SK-N-SH (cell line): ENCODE results near the gene PNPLA8. TPM values are rescaled to one million over a fixed set of nuclear protein-coding genes. Genes with fewer than 3 reads are reported as not detected.

Experiments
- CTCF ChIA-PET: fragments of 300-600, 350-600 bp; formaldehyde crosslinking; extraction: SDS; loops from one replicate; lab custom pipeline; 2021; lab: Yijun Ruan, JAX
- POLR2A ChIA-PET: fragments of 350-600 bp; sonication (Branson Sonifier 250); formaldehyde crosslinking; extraction: SDS; loops from one replicate; lab custom pipeline; 2020; ENCODE audit warnings: antibody characterized with exemption, inconsistent platforms; lab: Yijun Ruan, JAX
- DNase-seq: peaks from one replicate; pipeline ENCODE4 v3.0.0; 2012
- H2AFZ ChIP-seq: fragments of 200-600 bp; sonication (generic); 2 replicates; pipeline ENCODE4 v1.8.1; 2016; ENCODE audit warnings: antibody characterized with exemption, mild to moderate bottlenecking, low read depth
- H3F3A ChIP-seq: fragments of 200-600 bp; sonication (generic); replicated peaks from 2 replicates; pipeline ENCODE3; 2016; ENCODE audit warnings: antibody characterized with exemption, mild to moderate bottlenecking; ENCODE audit not compliant: insufficient read depth
- H3K27ac ChIP-seq, 2 experiments: fragments of 200-500 bp in 1 of 2; fragments of 200-600 bp in 1 of 2; sonication (Bioruptor generic) in 1 of 2; sonication (generic), shearing (Covaris generic) in 1 of 2; 2 replicates each; pipeline versions ENCODE4 v1.5.1 to v1.6.1; 2014 to 2016; ENCODE audit warnings: low read depth in 2 of 2, inconsistent platforms in 1 of 2, low read length in 1 of 2, mild to moderate bottlenecking in 1 of 2, mixed read lengths in 1 of 2
- H3K27me3 ChIP-seq: fragments of 200-600 bp; sonication (generic), shearing (Covaris generic); 2 replicates; pipeline ENCODE4 v1.6.1; 2016; ENCODE audit warnings: mixed run types; ENCODE audit not compliant: insufficient read depth
- H3K36me3 ChIP-seq, 2 experiments: fragments of 200-500 bp in 1 of 2; fragments of 200-600 bp in 1 of 2; sonication (Bioruptor generic) in 1 of 2; sonication (generic) in 1 of 2; replicated peaks in 1 of 2; 2 replicates each; pipeline versions ENCODE3 to v1.5.1; 2014 to 2016; ENCODE audit warnings: low read length in 1 of 2, mild to moderate bottlenecking in 1 of 2; ENCODE audit not compliant: insufficient read depth in 2 of 2, control insufficient read depth in 1 of 2
- H3K4me1 ChIP-seq, 2 experiments: fragments of 200-500 bp in 1 of 2; fragments of 200-600 bp in 1 of 2; sonication (Bioruptor generic) in 1 of 2; sonication (generic), shearing (Covaris generic) in 1 of 2; 2 replicates each; pipeline versions ENCODE4 v1.5.1 to v1.6.1; 2014 to 2016; ENCODE audit warnings: low read depth in 1 of 2, low read length in 1 of 2, mixed run types in 1 of 2; ENCODE audit not compliant: insufficient read depth in 2 of 2, control insufficient read depth in 1 of 2
- H3K4me2 ChIP-seq: fragments of 200-600 bp; sonication (generic), shearing (Covaris generic); 2 replicates; pipeline ENCODE4 v1.6.1; 2017; ENCODE audit warnings: mixed run types
- H3K4me3 ChIP-seq, 2 experiments: fragments of 200-500 bp in 1 of 2; fragments of 200-600 bp in 1 of 2; sonication (Bioruptor generic) in 1 of 2; sonication (generic), shearing (Covaris generic) in 1 of 2; 2 replicates each; pipeline versions ENCODE4 v1.5.1 to v1.8.1; 2014 to 2016; ENCODE audit warnings: low read depth in 2 of 2, inconsistent platforms in 1 of 2, low read length in 1 of 2, mild to moderate bottlenecking in 1 of 2, mixed read lengths in 1 of 2, moderate library complexity in 1 of 2
- H3K79me2 ChIP-seq: fragments of 200-600 bp; sonication (generic); 2 replicates; pipeline ENCODE4 v1.8.1; 2017; ENCODE audit warnings: mild to moderate bottlenecking; ENCODE audit not compliant: insufficient read depth
- H3K9ac ChIP-seq: fragments of 200-600 bp; sonication (generic); 2 replicates; pipeline ENCODE4 v1.6.1; 2017; ENCODE audit warnings: mixed run types
- H3K9me2 ChIP-seq: fragments of 200-600 bp; sonication (generic); 2 replicates; pipeline ENCODE4 v1.6.1; 2017; ENCODE audit warnings: mixed run types
- H3K9me3 ChIP-seq: fragments of 200-600 bp; sonication (generic); 2 replicates; pipeline ENCODE4 v1.6.1; 2017; ENCODE audit warnings: mixed run types, mild to moderate bottlenecking, moderate library complexity
- H4K20me1 ChIP-seq: fragments of 200-600 bp; sonication (generic); 2 replicates; pipeline ENCODE4 v1.6.1; 2017; ENCODE audit warnings: mild to moderate bottlenecking, mixed run types; ENCODE audit not compliant: insufficient read depth
- EP300 ChIP-seq, 2 experiments: IDR thresholded peaks; 2 replicates each; pipeline versions ENCODE4 v1.4.0 to v1.6.1; 2012; ENCODE audit warnings: borderline replicate concordance in 1 of 2, low read depth in 1 of 2, low read length in 1 of 2
- FOXM1 ChIP-seq: IDR thresholded peaks from 2 replicates; pipeline ENCODE4 v1.4.0; 2012; ENCODE audit warnings: low read depth, mild to moderate bottlenecking
- GATA2 ChIP-seq: sonication (generic); formaldehyde crosslinking; IDR thresholded peaks from 2 replicates; pipeline ENCODE4 v1.5.0; 2020; ENCODE audit warnings: mild to moderate bottlenecking, missing genetic modification reagents
- JUND ChIP-seq: IDR thresholded peaks from 2 replicates; pipeline ENCODE4 v1.4.0; 2012
- MXI1 ChIP-seq: IDR thresholded peaks from 2 replicates; pipeline ENCODE4 v1.6.1; 2012; ENCODE audit warnings: mild to moderate bottlenecking, low read depth, low read length, improper control_type of control experiment
- NRF1 ChIP-seq: IDR thresholded peaks from 2 replicates; pipeline ENCODE4 v1.6.1; 2012; ENCODE audit warnings: low read depth, mild to moderate bottlenecking, low read length
- RCOR1 ChIP-seq: fragments of 150-350 bp; IDR thresholded peaks from 2 replicates; pipeline ENCODE4 v1.6.1; 2017; ENCODE audit warnings: antibody characterized with exemption, low read length
- SIN3A ChIP-seq: IDR thresholded peaks from 2 replicates; pipeline ENCODE4 v1.6.1; 2012; ENCODE audit warnings: low read depth, mild to moderate bottlenecking, low read length, moderate library complexity, borderline replicate concordance
- SMC3 ChIP-seq: IDR thresholded peaks from 2 replicates; pipeline ENCODE4 v1.6.1; 2012; ENCODE audit warnings: low read depth, low read length, improper control_type of control experiment
- TEAD4 ChIP-seq: IDR thresholded peaks from 2 replicates; pipeline ENCODE4 v1.4.0; 2012; ENCODE audit warnings: mild to moderate bottlenecking, borderline replicate concordance; ENCODE audit not compliant: insufficient read depth
- YY1 ChIP-seq: IDR thresholded peaks from 2 replicates; pipeline ENCODE4 v1.4.0; 2012; ENCODE audit warnings: low read depth, mild to moderate bottlenecking
- WGBS: methylation state at CpG from one replicate; pipeline ENCODE4 v1.1.6; 2017; ENCODE audit warnings: low lambda C conversion rate; 5-methylcytosine and 5-hydroxymethylcytosine counted together
- polyA plus RNA-seq, 3 experiments: library from polyadenylated mRNA; depleted of rRNA; stranded (reverse); fragments of >200 nt; gene quantifications; 2 replicates each; pipeline ENCODE4 v1.2.3, GENCODE V29; 2012
- TF ChIP-seq, protein P1 (sequence below): IDR thresholded peaks from 2 replicates; pipeline ENCODE4 v1.4.0; 2012; ENCODE audit warnings: low read depth, borderline replicate concordance
- TF ChIP-seq, protein P2 (sequence below): fragments of 200-600 bp; sonication (generic); IDR thresholded peaks from 2 replicates; pipeline ENCODE4 v1.6.1; 2017; ENCODE audit warnings: antibody characterized with exemption, mild to moderate bottlenecking, moderate library complexity
- TF ChIP-seq, protein P3 (sequence below): fragments of 150-350 bp; IDR thresholded peaks from 2 replicates; pipeline ENCODE4 v1.6.1; 2016; ENCODE audit warnings: mild to moderate bottlenecking, low read depth, low read length
- TF ChIP-seq, protein P4 (sequence below): IDR thresholded peaks from 2 replicates; pipeline ENCODE4 v1.4.0; 2012; ENCODE audit warnings: low read depth

PNPLA8 gene
- polyA plus RNA-seq, 1 of the 3 experiments (the other 2 are of a cell fraction), result 7.2 TPM

DNA sequence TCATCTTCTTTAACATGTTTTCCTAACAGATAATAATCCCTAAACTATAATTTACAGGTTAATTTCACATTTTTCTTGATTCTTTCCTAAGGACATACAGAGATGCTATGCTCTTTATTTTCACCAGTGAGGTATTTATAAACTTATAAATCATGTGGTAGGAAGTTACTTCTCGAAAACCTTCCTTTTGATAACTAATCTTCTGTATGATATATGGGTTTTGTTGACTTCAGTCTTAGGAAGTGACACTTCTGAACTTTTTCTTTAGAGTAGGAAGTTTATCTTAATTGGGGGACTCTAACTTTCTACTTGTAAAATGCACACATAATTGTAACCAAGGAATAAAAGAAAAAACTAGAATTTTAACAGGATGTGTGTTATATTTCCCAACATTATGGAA lies 9.8 kb upstream of the PNPLA8 start:
- no peaks in the 10 kb centered on the region for H3K9me3 ChIP-seq
- no peak overlapping the region for H2AFZ ChIP-seq
- H3F3A ChIP-seq, result no peaks in the 10 kb centered on the region
- no peaks in the 10 kb centered on the region for H4K20me1 ChIP-seq
- H3K27me3 ChIP-seq, result no peaks in the 10 kb centered on the region
- H3K36me3 ChIP-seq, result no peaks in the 10 kb centered on the region
- H3K4me2 ChIP-seq, result no peak overlapping the region
- no peak overlapping the region for H3K4me3 ChIP-seq
- H3K27ac ChIP-seq, result no peak overlapping the region
- H3K4me1 ChIP-seq, result no peaks in the 10 kb centered on the region
- POLR2A ChIA-PET, result no interaction called here
- CTCF ChIA-PET, result no interaction called here
- no peak for DNase-seq
- no peaks in the 10 kb centered on the region for H3K9me2 ChIP-seq
- TF ChIP-seq GATA2 (CRISPR knock-in tag), result no peak
- TF ChIP-seq FOXM1, result no peak
- TF ChIP-seq, protein P1, sequence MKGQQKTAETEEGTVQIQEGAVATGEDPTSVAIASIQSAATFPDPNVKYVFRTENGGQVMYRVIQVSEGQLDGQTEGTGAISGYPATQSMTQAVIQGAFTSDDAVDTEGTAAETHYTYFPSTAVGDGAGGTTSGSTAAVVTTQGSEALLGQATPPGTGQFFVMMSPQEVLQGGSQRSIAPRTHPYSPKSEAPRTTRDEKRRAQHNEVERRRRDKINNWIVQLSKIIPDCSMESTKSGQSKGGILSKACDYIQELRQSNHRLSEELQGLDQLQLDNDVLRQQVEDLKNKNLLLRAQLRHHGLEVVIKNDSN, result no peak
- no peak for TF ChIP-seq EP300 (IDR thresholded peaks at IDR 0.05; ENCODE audit: borderline replicate concordance in 1 of 2, low read depth in 1 of 2, low read length in 1 of 2)
- TF ChIP-seq YY1, result no peak
- no peak for TF ChIP-seq SIN3A
- TF ChIP-seq, all 33 proteins: peak for 0
- no peak overlapping the region for H3K9ac ChIP-seq
- no peaks in the 10 kb centered on the region for H3K79me2 ChIP-seq
- 94% methylated on average over 1 of the region's 1 CpG for WGBS

DNA sequence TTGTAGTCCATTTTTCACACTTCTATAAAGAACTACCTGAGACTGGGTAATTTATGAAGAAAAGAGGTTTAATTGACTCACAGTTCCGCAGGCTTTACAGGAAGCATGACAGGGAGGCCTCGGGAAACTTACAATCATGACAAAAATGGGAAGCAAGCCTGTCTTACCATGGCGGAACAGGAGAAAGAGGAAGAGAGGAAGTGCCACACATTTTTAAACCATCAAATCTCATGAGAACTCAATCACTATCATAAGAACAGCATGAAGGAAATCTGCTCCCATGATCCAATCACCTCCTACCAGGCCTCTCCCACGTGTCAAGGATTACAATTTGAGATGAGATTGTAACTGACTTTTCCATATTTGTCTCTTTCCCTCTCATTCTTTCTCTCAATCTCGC lies 9.3 kb upstream of the PNPLA8 start:
- Histone ChIP-seq H3K9ac (no peak overlapping the region), H3K4me1 (no peaks in the 10 kb centered on the region), H3K9me2 (no peaks in the 10 kb centered on the region), H3K27me3 (no peaks in the 10 kb centered on the region), H3K79me2 (no peaks in the 10 kb centered on the region), H3F3A (no peaks in the 10 kb centered on the region), H4K20me1 (no peaks in the 10 kb centered on the region), H3K4me2 (no peak overlapping the region), H2AFZ (no peak overlapping the region), H3K36me3 (no peaks in the 10 kb centered on the region), H3K4me3 (no peak overlapping the region), H3K9me3 (no peaks in the 10 kb centered on the region), H3K27ac (no peak overlapping the region)
- DNase-seq, result no peak
- POLR2A ChIA-PET, result no interaction called here
- 85% methylated on average over 5 of the region's 5 CpGs for WGBS
- CTCF ChIA-PET, result no interaction called here
- TF ChIP-seq YY1 (no peak), NRF1 (no peak), RCOR1 (no peak), SIN3A (no peak)
- TF ChIP-seq, protein P2, sequence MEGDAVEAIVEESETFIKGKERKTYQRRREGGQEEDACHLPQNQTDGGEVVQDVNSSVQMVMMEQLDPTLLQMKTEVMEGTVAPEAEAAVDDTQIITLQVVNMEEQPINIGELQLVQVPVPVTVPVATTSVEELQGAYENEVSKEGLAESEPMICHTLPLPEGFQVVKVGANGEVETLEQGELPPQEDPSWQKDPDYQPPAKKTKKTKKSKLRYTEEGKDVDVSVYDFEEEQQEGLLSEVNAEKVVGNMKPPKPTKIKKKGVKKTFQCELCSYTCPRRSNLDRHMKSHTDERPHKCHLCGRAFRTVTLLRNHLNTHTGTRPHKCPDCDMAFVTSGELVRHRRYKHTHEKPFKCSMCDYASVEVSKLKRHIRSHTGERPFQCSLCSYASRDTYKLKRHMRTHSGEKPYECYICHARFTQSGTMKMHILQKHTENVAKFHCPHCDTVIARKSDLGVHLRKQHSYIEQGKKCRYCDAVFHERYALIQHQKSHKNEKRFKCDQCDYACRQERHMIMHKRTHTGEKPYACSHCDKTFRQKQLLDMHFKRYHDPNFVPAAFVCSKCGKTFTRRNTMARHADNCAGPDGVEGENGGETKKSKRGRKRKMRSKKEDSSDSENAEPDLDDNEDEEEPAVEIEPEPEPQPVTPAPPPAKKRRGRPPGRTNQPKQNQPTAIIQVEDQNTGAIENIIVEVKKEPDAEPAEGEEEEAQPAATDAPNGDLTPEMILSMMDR, result no peak
- TF ChIP-seq, all 33 proteins: peak for 0

DNA sequence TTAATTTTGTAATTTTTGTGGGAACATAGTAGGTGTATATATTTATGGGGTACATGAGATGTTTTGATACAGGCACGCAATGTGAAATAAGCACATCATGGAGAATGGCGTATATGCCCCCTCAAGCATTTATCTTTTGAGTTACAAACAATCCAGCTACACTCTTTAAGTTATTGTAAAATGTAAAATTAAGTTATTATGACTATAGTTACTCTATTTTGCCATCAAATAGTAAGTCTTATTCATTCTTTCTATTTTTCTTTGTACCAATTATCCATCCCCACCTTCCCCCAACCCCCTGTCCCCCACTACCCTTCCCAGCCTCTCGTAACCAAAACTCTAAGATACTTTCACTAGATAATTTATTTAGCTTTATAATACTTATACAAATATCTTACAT lies 7.8 kb upstream of the PNPLA8 start:
- no peaks in the 10 kb centered on the region for H4K20me1 ChIP-seq
- H3K9me2 ChIP-seq, result no peaks in the 10 kb centered on the region
- no peak for DNase-seq
- H3K9me3 ChIP-seq, result no peaks in the 10 kb centered on the region
- H2AFZ ChIP-seq, result no peak overlapping the region
- WGBS, result 93% methylated on average over 3 of the region's 3 CpGs
- ChIA-PET CTCF (interaction anchor here (1.0 kb wide), 1 partner anchor 13 kb away, joined by 4 read pairs; no protein-coding TSS in a partner anchor), POLR2A (no interaction called here)
- H3K27me3 ChIP-seq, result no peaks in the 10 kb centered on the region
- H3K27ac ChIP-seq, result no peak overlapping the region
- no peak overlapping the region for H3K9ac ChIP-seq
- no peaks in the 10 kb centered on the region for H3F3A ChIP-seq
- TF ChIP-seq, protein P3, sequence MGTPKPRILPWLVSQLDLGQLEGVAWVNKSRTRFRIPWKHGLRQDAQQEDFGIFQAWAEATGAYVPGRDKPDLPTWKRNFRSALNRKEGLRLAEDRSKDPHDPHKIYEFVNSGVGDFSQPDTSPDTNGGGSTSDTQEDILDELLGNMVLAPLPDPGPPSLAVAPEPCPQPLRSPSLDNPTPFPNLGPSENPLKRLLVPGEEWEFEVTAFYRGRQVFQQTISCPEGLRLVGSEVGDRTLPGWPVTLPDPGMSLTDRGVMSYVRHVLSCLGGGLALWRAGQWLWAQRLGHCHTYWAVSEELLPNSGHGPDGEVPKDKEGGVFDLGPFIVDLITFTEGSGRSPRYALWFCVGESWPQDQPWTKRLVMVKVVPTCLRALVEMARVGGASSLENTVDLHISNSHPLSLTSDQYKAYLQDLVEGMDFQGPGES, result no peak
- TF ChIP-seq SMC3 (no peak), TEAD4 (no peak), JUND (no peak), MXI1 (no peak)
- TF ChIP-seq, protein P4, sequence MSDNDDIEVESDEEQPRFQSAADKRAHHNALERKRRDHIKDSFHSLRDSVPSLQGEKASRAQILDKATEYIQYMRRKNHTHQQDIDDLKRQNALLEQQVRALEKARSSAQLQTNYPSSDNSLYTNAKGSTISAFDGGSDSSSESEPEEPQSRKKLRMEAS, result no peak
- TF ChIP-seq, all 33 proteins: peak for 0
- H3K79me2 ChIP-seq, result no peaks in the 10 kb centered on the region
- no peaks in the 10 kb centered on the region for H3K36me3 ChIP-seq
- no peaks in the 10 kb centered on the region for H3K4me1 ChIP-seq
- no peak overlapping the region for H3K4me2 ChIP-seq
- H3K4me3 ChIP-seq, result no peak overlapping the region
